ENCODE data around the gene ZNF44.

The ZNF44 gene

GRCh38 chr19:12284631-12285030 lies 10.1 kb downstream of the ZNF44 start:
- no peak for TF ChIP-seq CTCF (IDR thresholded peaks at IDR 0.05; ENCODE audit: control insufficient read depth, extremely low read depth, insufficient read depth)
- no peak for DNase-seq (ENCODE audit: low read depth)
- H3K4me3 ChIP-seq (ENCODE audit: low read depth, low read length): no peak overlapping the region

- no peak overlapping the region for H3K4me3 ChIP-seq (ENCODE audit: low read depth, low read length)
- TF ChIP-seq CTCF (IDR thresholded peaks at IDR 0.05; ENCODE audit: control insufficient read depth, extremely low read depth, insufficient read depth): no peak
- no peak for DNase-seq (ENCODE audit: low read depth)
These were observed 10.5 kb downstream of the ZNF44 start for GRCh38 chr19:12284226-12284625.

- no peak overlapping the region for H3K4me3 ChIP-seq (ENCODE audit: low read depth, low read length)
- no peak for TF ChIP-seq CTCF (IDR thresholded peaks at IDR 0.05; ENCODE audit: control insufficient read depth, extremely low read depth, insufficient read depth)
These were observed 16.0 kb downstream of the ZNF44 start for GRCh38 chr19:12278713-12279112.

GRCh38 chr19:12272980-12273901 lies 21.4 kb downstream of the ZNF44 start:
- H3K4me3 ChIP-seq (ENCODE audit: low read depth, low read length): no peak overlapping the region
- TF ChIP-seq CTCF (IDR thresholded peaks at IDR 0.05; ENCODE audit: control insufficient read depth, extremely low read depth, insufficient read depth): no peak

More at GRCh38 chr19:12278713-12279112, 16.0 kb downstream of the ZNF44 start:
- DNase-seq (ENCODE audit: low read depth): no peak

GRCh38 chr19:12272386-12272785 lies 22.3 kb downstream of the ZNF44 start:
- TF ChIP-seq CTCF (IDR thresholded peaks at IDR 0.05; ENCODE audit: control insufficient read depth, extremely low read depth, insufficient read depth): no peak
- no peak for DNase-seq (ENCODE audit: low read depth)
- no peak overlapping the region for H3K4me3 ChIP-seq (ENCODE audit: low read depth, low read length)

More at GRCh38 chr19:12272980-12273901, 21.4 kb downstream of the ZNF44 start:
- no peak for DNase-seq (ENCODE audit: low read depth)

- DNase-seq (ENCODE audit: low read depth): no peak
- no peak overlapping the region for H3K4me3 ChIP-seq (ENCODE audit: low read depth, low read length)
- no peak for TF ChIP-seq CTCF (IDR thresholded peaks at IDR 0.05; ENCODE audit: control insufficient read depth, extremely low read depth, insufficient read depth)
These were observed 23.8 kb downstream of the ZNF44 start for GRCh38 chr19:12270854-12271253.
